IPS DF 4.7 (cell line): ENCODE measurements around the gene CCND3.
"Not testable (repeated sequence)": the region's sequence is repeated elsewhere in the genome, so short reads cannot be mapped to it uniquely, and the experiment has no call there.

Experiments used
- DNase-seq: peaks from one replicate; pipeline ENCODE4 v3.0.0-alpha.2; 2013; ENCODE audit warnings: low spot score; ENCODE audit errors: extremely low read depth

CCND3 gene

DNA sequence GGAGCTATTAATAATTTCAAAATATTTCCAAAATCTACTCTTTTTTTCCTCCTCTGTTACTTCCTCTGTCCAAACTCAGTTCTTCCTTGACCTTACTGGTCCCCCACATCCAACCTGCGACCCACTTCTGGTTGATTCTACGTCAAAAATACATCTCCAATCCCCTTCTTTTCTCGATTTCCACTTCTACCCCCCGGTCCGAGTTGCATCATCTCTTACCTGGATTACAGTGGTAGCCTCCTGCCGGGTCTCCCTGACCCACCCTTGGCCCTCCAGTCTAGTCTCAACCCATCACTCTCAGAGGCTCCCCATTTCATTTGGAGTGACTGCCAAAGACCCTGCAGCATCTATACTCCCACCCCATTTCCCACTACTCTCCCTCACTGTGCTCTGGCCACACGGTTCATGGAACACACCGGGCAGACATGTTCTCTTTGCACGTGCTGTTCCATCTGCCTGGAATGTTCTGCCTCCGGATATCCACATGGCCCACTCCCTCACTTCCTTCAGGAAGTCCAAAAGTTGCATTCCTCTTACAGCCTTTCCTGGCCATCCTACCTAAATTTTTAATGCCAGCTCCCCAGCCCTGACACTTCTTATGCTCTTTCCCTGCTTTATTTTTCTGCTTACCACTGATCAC lies 6.1 kb upstream of the CCND3 start:
- DNase-seq, result no peak

DNA sequence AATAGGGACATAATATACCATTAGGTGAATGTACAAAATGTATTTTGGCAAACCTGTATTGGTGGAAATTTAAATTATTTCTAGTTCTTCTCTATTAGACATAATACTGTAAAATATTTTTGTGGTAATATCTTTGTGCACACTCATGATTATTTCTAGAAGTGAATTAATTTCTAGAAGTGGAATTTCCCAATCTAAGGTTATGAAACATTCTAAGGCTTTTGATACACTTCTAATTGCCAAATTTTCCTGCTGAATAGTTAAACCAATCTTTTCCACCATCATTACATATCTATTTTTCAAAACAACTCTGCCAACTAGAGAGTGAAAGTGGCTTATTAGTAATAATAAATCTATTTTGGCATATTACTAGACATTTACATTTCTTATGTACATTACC lies 1.8 kb upstream of the CCND3 start:
- DNase-seq, result no peak

DNA sequence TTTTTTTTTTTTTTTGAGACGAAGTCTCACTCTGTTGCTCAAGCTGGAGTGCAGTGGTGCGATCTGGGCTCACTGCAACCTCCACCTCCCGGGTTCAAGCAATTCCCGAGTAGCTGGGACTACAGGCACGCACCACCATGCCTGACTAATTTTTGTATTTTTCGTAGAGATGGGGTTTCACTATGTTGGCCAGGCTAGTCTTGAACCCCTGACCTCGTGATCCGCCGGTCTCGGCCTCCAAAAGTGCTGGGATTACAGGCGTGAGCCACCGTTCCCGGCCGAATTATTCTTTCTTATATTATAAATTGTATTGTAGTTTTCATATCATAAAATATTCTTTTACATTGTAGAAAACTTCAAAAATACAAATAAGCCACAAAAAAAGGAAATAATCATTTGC lies 1.3 kb upstream of the CCND3 start:
- not testable (repeated sequence) for DNase-seq

DNA sequence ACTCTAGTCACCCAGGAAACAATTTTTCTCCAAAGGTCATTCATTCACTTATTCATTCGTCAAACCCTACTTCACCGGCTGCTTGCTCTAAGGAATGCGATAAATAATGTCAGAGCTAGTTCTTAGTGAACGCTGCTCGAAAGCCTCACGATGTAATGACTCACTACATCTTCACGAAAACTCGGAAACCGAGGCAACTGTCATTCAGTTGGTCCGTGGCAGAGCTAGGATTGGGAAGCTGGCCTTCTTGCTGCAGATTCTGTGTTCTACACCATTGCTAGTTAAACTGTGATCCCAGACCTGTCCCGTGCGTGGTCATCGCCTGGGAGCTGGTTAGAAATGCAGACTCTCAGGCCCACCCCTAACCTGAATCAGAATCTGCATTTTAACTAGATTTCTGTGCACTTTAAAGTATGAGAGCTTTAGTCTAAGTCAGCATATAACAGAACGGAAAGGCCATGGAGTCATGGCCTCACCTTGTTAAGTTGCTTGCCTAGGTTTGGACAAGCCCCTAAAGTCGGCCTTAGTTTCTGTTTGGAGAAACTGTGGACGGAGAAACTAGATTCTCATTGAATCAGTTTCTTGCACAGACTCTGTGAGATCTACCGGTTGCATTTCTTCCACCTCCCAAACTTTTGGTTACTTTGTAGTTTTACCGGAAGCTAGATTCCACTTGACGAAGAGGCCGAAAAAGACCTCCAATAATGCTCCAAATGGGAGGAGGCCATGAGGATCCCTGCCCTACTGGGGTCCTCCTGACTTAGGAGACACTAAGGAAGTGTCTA lies 651 bp upstream of the CCND3 start:
- no peak for DNase-seq

DNA sequence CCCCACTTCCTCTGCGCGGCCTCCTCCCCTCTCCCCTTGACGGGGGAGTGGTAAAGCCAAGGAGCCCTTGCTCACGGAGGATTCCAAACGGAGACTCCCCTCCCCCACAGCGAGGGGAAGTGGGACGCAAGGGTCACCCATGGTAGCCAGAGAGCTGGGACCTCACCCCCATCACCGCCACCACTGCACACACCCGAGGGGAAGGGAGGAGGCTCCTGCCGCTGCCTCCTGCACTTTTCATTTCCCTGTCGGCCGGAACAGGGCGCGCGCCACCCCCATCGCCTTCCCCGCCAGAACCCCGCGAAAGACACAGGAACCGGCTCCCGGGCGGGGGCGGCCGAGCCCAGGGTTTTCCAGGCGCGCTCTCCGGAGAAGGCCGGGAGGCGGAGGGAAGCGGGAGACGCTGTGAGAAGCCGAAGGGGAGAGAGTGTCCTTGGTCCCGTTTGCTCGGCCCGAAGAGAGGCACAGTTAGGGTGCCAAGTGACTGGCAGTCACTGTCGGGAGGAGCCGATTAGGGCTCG lies 789 bp downstream of the CCND3 start:
- DNase-seq, result no peak

DNA sequence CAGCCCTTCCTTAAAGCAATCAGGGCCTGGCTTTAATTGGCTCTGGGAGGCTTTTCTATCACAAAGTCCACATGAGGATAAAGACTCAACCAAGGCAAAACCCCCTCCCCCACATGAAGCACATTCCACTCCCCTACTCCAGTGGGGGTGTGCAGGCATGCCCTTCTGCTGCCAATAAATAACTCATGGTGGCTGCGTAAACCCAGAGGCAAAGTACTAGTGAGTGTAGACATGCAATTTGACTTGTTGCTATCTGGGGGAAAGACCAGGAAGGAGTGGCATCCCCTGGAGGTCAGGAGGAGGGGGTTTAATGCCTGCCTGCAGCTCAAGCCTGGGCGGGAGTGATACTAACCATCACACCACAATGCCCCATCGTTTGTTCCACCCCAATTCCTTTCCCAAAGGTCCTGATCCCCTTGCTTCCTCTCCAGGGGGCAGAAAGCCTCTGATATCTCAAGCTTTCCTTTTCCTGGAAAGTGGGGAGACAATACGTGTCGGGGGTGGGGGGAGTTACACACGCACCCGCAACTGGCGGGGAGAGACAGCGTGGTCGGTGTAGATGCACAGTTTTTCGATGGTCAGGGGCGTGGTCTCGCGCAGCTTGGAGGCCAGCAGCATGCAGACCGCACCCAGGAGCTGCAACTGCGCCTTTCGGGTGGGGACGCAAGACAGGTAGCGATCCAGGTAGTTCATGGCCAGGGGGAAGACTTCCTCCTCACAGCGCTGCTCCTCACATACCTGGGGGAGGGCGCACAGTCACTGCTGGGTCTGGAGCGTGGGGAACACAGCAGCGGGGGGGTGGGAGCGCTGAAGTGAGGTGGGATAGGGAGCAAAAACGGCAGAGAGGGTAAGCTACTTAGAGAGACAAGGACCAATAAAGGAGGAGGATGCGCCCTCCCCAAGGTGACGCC lies 1.5 kb downstream of the CCND3 start:
- DNase-seq, result no peak

DNA sequence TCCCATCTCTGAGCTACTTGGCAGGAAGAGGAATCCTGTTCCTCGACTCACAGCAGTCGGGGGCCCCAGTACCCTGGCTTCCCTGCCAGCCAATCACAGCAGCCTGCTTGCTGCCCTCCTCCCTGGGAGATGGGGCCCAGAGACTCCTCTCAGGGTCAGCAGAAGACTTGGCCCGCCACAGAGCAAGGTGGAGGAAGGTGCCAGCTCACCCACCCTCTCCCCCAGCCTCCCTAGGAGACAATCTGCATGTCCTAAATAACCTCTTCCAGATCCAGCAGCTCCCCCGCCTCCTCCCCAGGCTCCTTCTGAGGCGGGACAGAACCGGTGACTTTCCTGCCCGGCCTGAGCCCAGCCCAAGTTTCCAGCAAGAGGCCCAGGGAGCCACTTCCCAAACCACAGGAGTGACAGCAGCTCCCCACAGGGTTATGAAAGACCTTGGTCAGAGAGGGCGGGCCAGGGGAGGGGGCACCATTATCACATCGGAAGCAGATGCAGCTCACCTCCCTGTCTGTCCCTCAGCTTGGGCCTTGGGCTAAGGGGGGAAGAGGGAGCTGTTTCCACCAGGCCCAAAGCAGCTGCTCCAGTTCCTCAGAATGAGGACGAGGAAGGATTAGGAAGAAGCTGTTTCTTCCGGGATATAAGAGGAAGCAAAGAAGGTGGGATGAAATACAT lies 2.3 kb downstream of the CCND3 start:
- no peak for DNase-seq

DNA sequence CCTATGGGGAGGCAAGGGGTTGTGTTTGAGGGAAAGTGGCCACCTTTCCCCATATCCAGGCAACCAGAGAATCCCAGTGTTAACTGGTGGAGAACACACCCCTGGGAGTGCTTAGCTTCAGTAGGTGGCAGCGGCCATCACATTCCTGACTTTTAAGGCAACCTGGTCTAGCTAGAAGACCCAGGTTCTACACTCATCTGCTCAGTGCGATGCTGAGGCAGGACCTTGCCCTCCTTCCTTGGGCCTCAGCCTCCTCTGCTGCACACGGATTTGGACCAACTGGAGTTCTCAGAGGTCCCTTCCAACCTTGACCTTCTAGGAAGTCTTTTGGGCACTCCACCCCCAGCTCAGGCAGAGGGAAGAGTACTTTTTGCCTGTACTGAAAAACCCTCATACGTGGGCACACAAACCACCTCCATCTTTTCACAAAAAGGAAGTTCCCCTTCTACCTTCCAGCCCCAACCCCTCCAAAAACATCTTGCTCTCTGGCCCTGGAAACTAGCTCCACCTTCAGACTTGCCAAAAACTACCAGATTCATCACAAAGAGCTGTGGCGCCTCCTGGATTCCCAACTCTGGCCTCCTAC lies 2.9 kb downstream of the CCND3 start:
- no peak for DNase-seq

DNA sequence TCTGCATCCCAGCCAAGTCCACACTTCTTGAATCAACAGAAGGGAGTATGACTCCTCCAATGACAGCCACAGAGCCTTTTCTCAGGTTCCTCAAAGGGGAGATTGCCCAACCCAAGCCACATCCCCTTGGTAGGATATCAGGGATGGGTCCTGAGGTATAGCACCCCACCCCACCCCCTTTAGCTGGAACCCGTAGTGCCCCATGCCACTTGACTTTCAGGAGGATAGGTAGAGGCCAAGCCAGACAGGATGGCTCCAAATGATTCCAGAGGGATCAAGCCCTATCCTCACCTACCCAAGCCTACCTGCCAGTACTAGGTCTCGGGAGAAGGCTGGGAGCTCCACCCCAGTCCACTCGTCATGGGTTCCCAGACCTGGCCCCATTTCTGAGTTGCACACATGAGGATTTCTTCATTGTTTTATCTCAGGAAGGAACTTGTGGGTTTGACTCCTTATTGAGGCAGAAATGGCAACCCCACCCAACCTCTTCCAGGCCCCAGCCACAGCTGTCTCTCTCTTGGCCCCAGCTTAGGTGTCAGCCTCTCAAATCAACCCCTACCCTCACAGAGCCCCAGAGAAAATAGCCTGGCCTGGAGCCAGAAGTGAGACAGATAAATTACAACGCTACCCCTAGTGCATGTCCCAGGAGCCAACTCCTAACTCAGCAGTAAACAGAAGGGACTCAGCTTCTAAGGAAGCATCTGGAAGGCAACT lies 3.6 kb downstream of the CCND3 start:
- DNase-seq, result no peak

DNA sequence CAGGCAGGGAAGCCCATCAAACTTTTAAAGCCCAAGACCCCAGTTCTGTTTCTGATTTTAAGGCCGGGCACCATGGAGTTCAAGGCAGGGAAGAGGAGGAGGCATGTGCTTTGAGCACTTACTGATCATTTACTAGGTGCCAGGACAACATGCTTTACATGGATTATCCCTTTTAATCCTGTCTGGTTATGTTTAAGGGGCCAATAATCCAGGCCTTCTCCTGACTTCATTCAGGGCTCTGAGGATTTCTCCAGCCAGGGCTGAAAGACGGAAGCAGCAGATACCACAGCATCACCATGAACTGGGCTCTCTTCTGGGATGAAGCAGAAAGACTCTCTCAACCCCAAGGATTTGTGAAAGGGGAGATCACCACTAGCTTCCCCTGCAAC lies 4.1 kb downstream of the CCND3 start:
- DNase-seq, result no peak

DNA sequence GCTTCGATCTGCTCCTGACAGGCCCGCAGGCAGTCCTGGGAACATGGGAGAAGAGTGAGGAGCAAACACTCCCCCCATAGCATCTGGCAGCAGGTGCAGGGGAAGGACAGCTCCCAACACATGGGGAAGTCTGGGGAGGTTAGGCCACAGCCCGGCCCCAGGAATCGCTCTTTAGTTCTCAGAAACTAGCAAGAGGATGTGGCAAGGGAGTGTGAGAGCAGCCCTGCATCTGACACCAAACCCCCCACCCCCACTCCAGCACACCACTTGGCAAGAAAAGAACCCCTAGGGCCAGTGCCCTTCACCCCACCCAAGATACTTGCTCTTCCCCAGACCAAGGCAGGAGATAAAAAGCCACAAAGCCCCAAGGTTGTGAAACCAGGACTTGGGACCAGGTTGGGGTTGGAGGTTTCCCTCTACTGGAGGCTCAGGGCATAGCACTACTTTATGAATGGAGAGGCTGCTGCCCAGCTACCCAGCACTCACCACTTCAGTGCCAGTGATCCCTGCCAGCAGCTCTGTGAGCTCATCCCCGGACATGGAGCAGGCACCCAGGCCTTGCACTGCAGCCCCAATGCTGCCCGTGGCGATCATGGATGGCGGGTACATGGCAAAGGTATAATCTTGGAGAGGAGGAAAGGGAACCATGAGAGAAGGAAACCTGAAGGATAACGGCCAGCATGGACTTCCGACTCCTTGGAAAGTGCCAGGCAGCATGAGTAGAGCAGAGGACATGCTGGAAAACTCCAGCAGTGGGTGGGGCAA lies 5.4 kb downstream of the CCND3 start:
- peak; percentile 80 for DNase-seq

DNA sequence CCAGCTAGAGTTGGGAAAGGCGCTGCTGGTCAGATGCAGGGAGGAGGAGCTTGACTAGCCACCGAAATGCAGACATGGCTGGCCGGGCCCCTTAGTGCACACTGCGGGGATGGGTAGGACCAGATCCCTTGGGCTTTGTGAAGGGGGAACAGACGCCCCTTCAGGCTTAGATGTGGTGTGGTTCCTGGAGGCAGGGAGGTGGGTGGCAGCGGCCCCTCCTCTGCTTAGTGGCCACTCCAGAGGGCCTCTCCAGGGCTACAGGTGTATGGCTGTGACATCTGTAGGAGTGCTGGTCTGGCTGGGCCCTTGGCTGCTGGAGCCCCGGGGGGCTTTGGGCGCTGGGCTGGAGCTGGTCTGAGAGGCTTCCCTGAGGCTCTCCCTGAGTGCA lies 5.9 kb downstream of the CCND3 start:
- DNase-seq, result no peak

DNA sequence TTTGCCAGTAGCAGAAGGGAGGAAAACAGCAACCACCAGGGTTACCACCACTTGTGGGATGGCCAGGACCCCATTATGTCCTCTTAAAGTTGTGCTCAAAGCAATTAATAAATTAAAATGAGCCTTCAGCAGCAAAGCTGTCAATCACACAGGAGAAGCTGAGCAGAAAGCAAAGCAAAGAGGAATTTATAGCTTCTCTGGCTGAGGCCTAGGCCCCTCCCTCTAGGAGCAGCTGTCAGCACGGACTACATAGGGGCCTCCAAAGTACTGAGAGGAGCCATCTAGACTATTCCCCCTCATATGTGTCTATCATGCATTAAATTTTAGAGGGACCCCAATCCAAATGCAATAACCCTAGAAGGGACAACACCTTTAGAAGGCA lies 6.4 kb downstream of the CCND3 start:
- no peak for DNase-seq

DNA sequence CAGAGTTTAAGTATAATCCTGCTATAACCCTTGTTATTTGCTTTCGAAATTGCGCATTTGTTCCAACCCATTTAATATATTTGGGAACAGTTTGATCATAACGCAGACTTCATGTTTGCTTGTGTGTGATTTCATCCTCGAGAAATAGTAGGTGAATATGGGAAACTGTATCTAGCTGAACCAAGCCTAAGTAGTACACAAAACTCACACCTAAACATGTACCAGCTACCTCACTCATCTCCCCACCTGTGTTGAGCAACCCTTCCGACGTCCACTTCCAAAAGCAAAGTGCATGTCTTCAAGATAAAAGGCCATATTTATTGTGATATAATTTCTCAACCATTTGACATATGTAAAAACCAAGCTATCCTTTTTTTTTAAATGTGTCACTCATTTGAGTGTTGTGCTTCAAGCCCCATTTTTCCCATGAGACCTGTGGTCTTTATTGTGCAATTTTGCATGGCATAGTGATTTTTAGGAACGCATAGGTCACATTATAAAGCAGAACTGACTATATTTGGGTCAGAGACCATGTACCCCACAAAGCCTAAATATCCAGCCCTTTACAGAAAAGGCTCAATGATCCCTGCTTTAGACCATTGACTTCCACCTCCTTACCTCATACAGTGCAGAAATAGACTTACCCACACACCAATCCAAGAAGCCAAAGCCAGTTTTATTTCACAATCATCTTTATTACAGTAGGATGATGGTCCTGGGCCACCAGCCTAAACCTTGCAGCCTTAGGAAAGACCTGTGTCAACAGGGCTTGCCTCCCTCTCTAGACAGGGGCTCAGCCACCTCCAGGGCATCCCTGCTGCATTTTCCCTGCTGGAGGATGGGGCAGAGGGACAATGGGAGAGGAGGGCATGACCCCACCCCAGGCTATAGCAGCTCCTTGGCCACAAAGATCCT lies 7.1 kb downstream of the CCND3 start:
- DNase-seq, result no peak

DNA sequence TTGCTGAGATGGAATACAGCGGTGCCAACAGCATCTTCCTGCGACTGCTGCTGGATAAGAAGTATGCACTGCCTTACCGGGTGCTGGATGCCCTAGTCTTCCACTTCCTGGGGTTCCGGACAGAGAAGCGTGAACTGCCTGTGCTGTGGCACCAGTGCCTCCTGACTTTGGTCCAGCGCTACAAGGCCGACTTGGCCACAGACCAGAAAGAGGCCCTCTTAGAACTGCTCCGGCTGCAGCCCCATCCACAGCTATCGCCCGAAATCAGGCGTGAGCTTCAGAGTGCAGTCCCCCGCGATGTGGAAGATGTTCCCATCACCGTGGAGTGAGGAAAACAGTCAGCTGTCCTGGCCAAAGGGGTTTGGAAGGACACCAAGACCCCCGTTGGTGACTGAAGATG lies 9.2 kb downstream of the CCND3 start:
- no peak for DNase-seq

DNA sequence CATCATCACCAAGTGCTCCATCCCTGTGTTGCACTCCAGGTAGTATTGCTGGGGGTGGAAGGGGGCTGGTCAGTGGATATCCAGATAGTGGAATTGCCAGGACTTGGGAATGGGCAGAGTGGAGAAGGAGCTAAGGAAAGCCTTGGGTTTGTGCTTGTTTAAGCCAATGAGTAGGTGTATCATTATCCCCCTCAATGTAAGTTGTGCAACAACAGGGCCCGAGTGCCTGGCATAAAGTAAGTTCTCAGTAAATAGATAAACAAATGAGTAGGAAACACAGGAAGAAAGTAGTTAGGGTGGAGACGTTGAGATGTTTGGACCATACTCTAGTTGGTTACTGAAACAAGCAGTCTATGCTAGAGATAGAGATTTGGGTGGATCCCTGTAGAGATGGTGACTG lies 9.8 kb downstream of the CCND3 start:
- no peak for DNase-seq

DNA sequence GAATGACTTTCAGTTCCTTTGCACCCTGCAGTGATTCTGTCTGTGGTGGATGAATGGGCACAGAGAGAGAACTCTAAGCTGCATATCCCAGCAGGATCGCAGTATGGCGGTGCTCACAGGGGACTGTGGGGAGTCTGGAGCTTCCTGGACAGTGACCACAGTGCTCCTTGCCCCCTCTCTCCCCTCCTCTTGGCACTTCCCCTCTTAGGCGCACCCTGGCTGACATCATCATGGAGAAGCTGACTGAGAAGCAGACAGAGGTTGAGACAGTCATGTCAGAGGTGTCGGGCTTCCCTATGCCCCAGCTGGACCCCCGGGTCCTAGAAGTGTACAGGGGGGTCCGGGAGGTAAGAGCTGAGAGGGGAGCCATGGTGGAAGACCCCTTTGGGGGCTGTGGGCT lies 11.7 kb downstream of the CCND3 start:
- no peak for DNase-seq

DNA sequence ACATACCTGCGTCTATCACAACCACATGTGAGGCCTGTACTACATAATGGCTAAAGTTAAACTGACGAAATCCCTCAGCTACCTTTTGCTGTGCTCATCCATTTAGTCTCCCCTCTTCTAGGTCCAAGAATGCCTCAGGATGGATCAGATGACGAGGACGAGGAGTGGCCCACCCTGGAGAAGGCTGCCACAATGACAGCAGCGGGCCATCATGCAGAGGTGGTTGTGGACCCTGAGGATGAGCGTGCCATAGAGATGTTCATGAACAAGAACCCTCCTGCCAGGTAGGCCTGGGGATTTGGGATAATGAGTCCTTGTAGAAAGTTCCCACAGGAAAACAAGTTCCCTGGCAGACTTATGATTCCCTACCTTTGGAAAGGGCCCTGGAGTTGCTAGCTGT lies 14.4 kb downstream of the CCND3 start:
- DNase-seq, result no peak

DNA sequence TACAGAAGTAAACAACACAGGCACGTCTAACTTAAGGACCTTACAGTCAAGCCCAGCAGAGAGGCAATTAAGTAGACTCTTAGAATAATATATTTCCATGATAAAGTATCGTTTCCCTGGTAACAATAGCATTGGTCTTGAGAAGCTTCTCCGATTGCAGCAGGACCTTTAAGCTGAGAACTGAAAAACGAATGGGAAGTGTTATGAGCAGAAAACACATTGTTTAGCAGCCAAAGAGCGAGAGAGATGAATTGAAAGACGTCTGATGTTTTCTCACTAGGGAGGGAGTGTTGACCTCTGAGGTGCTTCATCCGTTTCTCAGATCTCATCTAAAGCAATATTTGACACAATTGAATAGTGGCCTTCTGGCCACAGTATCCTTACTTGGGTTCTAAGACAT lies 19.5 kb downstream of the CCND3 start:
- DNase-seq, result no peak
